GM18907 (cell line): ENCODE measurements around the gene TMED4.
"Not testable (repeated sequence)": the region's sequence is repeated elsewhere in the genome, so short reads cannot be mapped to it uniquely, and the experiment has no call there.

Source experiments
- ATAC-seq: cut with Tn5 transposase; IDR thresholded peaks from one replicate; pipeline ENCODE4 v1.9.1; 2021; ENCODE audit warnings: mild to moderate bottlenecking, moderate library complexity; ENCODE audit not compliant: unreplicated experiment

TMED4 gene

DNA sequence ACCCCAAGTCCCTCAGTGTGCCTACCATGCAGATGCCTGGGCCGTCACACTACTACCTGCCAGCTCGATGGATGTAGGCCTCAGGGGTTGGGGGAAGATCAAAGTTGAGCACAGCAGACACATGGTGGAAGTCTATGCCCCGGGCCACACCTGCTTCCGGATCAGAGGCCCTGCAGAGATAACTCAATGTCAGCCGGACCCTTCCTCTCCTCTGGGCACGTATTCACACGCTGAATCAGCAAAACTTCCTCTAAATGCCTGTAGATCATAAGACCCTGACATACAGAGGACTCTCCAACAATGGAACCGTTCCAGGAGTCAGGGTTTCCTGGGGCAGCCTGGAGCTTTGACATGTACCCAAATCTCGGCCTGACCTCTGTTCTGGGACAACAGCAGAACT lies 12.1 kb downstream of the TMED4 start:
- ATAC-seq: no peak

- no peak for ATAC-seq
Observed at GRCh38 chr7:44568771-44569560, 13.1 kb downstream of the TMED4 start.

GRCh38 chr7:44567884-44568283 lies 14.1 kb downstream of the TMED4 start:
- no peak for ATAC-seq

DNA sequence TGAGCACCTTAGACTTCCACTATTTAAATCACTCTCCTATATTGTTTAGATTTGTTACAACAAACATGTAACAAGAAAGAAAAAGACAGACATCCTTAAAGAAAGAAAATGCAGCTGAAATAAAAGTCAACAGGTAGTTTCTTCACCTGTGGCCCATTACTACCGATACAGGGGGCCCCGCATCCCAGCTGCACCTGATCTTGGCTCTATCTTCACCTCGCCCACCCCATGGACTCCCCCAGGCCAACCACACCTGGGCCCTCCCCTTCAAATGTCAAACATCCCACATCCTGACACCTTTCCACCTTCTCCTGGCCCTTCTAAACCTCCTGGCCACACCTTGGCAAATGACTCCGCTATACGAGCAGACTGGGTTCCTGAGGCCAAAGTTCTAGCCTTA lies 15.4 kb downstream of the TMED4 start:
- no peak for ATAC-seq

DNA sequence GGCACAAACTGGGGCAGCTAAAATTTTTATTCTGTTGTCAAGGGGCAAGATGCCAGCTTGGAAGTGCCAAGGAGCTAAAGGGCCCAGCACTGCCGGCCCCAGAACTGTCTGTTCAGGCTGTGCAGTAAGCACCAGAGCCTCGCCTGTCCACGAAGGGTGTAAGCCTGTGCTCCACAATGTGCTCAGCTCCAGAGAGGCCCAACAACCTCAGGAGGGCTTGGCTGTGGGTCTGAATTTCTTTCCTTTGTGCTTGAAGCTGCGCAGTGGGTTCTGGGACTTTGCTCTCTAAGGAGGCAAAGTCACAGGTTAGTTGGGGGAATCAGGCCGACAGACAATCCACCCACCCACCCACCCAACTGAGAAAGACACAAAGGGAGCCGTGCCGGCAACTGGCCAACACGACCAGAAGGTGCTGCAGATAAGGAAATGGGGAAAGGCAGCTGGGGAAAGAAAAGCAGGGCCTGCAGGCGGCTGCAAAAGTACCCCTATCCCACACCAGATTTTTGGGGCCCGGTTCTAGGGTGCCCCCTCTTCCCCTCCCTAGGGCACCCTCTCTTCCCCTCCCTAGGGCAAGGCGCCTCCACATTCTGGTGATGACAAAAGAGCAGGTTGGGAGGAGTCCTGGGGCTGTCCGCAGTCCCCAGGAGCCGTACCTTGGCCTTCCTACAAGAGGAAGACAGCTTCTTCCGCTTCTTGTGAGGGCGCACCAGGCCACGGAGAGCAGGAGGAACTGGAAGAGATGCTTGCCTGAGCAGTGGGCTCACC lies 16.1 kb downstream of the TMED4 start:
- no peak for ATAC-seq

DNA sequence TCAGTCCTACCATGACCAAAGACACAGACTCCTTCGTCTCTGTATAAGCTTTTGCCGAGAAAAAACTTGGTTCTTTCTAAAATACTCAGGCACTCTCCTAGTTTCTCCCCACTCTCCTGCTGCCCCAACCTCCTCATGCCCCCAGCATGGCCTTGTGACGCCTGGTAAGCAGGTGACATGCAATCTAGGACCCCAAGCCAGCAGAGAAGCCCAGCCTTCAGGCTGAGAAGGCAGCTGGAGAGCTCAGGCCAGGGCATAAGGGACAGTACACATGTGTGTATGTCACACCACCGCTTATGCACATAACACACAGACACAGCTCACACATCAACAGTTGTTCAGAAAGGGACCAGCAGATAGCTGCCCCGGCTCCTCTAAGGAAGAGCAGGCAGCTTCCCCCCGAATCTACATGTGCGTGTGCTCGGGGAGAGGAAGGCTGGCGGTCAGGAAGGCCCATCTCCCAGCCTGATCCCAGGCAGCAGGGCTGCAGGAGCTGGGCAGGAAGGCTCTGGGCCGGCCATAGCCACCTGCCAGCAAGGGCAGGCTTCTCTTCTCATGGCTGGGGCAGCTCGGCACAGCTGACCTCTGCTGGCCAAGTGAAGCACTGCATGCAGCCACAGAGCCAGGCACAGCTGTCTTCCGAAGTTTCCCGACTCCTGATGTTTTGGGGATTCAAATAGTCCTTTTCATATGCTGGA lies 16.8 kb downstream of the TMED4 start:
- ATAC-seq: no peak

GRCh38 chr7:44564606-44565005 lies 17.4 kb downstream of the TMED4 start:
- ATAC-seq: no peak

GRCh38 chr7:44563171-44563679 lies 18.8 kb downstream of the TMED4 start:
- ATAC-seq: no peak

GRCh38 chr7:44562622-44562962 lies 19.4 kb downstream of the TMED4 start:
- ATAC-seq: not testable (repeated sequence)

GRCh38 chr7:44561962-44562621 lies 19.9 kb downstream of the TMED4 start:
- no peak for ATAC-seq

DNA sequence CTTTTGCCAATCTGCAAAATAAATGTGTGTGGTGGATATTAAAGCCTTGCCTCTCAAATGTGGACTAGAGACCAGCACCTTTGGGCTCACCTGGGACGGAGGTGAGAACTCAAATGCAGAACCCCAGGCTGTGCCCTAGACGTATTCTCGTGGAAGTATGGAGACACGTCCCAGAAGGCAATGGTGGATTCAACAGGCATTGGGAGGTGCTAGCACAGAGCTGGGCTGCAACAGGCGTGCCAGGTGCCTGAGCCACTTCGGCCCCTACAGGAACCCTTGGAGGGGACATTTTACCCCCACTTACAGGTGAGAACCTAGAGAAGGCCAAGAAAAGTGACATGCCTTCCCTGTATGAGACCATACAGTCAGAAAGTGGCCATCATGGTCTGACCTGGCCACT lies 20.6 kb downstream of the TMED4 start:
- ATAC-seq: no peak

DNA sequence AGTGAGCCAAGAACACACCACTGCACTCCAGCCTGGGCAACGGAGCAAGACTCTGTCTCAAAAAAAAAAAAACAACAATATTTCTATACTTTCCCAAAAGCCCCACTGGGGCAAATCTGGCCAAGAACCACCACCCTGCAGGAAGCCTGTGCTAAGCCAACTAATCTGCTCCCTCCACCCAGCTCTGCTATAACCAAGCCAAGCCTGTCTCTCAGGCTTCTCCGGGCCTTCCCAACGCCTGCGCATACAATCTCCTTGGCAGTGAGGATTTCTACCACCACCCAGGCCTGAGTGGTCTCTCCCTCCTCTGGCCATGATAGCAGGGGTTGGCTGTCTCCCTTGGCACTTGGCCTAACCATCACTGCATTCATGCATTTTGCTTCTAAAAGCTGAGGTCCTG lies 22.5 kb downstream of the TMED4 start:
- no peak for ATAC-seq

DNA sequence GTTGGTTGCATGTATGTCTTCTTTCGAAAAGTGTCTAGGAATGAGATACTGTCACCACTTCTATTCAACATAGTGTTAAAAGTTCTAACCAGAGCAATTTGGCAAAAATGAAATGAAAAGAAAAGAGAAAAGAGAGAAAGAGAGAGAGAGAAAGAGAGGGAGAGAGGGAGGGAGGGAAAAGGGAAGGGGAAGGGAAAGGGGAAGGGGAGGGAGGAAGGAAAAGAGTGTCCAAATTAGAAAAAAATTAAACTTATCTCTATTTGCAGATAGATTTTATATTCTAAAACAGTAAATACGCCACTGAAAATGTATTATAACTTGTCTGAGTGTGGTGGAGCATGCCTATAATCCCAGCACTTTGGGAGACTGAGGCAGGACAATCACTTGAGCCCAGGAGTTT lies 24.5 kb downstream of the TMED4 start:
- ATAC-seq: no peak

GRCh38 chr7:44555350-44555749 lies 26.7 kb downstream of the TMED4 start:
- no peak for ATAC-seq

DNA sequence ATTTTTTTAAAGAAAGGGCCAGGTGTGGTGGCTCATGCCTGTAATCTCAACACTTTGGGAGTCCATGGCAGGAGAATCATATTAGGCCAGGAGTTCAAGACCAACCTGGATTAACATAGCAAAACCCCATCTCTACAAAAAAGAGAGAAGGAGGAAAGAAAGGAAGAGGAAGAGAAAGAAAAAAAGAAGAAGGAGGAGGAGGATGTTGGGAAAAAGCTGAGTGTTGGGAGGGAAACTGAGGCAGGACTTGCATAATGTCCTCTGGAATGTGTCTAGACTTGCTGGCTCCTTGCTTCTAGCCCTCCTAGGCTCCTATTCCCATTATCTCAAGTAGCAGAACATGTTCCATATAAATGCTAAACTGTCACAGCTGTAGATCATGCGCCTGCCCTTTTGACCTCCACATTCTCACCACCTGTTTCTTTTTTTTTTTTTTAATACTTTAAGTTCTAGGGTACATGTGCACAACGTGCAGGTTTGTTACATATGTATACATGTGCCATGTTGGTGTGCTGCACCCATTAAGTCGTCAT lies 29.5 kb downstream of the TMED4 start:
- ATAC-seq: not testable (repeated sequence)

GRCh38 chr7:44549457-44549856 lies 32.6 kb downstream of the TMED4 start:
- no peak for ATAC-seq

DNA sequence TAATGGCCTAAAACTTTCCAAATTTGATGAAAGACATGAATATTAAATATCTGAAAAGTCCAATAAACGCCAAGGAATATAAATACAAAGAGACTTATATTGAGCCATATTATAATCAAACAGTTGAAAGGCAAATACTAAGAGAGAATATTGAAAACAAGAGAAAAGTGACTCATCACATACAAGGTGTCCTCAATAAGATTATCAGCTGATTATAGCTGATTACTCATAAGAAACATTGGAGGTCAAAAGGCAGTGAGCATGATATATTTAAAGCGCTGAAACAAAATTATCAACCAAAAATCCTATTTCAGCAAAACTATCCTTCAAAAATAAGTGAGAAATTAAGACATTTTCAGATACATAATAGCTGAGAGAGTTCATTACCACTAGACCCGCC lies 33.1 kb downstream of the TMED4 start:
- no peak for ATAC-seq

DNA sequence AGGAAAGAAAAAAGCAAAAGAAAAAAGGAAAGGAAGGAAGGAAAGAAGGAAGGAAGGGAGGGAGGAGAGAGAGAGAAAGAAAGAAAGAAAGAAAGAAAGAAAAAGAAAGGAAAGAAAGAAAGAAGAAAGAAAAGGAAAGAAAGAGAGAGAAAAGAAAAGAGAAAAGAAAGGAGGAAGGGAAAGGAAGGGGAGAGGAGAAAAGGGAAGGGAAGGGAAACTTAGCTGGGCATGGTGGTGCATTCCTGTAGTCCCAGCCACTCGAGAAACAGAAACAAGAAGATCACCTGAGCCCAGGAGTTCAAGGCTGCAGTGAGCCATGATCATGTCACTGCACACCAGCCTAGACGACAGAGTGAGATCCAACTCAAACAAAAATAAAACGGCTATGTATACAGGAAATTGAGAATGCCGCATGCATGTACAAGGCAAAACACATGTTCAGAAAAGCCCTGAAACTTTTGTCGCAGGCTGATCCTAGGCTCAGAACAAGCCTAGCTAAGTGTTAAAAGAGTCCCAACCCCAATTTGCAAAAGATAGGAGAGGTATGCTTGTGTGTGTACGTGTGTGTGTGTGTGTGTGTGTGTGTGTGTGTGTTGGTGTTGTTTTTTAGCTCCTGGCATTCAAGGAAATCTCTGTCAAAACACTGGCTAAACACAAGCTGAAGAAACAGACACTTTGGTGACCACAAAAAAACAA lies 34.3 kb downstream of the TMED4 start:
- ATAC-seq: no peak

GRCh38 chr7:44541876-44542610 lies 40.0 kb downstream of the TMED4 start:
- ATAC-seq: no peak
